H4 (cell line): Measurements from ENCODE around the gene TANC2. TPM values are rescaled to one million over a fixed set of nuclear protein-coding genes. Genes with fewer than 3 reads are reported as not detected.

Experiments used
- DNase-seq: peaks from one replicate; pipeline ENCODE4 v3.0.0-alpha.2; 2015; ENCODE audit warnings: low spot score
- total RNA-seq: library from RNA; depleted of rRNA; stranded (reverse); fragments of >200 nt; shearing (Covaris generic); gene quantifications from 2 replicates; pipeline ENCODE4 v1.2.3, GENCODE V29; 2014; rRNA removed

The TANC2 gene
- total RNA-seq, 1 experiment from 2014 or later = 3.8 TPM

DNA sequence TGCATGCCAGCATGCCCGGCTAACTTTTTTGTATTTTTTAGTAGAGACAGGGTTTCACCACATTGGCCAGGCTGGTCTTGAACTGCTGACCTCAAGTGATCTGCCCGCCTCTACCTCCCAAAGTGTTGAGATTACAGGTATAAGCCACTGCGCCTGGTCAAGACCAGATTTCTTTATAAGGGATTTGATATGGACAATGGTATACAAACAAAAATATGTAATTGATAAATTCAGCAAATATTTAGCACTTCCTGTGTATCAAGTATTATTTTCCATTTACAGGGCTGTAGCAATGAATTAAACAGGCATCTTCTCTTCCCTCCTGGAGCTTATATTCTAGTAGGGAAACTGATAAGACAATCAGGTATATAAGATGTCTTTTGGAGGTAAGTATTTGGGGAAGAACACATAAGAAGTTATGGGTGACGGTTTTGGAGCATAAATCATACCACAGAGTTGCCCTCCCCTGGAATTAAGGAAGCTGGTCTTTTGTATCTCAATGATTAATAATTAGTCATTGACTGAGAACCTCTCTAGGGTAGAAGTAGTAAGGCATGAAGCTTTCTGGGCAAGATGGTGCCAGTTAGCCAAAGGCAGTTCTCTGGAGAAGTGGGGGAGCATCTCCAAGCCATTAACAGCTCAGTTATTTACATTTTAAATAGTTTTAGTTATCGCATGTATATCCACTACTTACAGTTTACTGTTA lies 35.8 kb downstream of the TANC2 start:
- DNase-seq = no peak

DNA sequence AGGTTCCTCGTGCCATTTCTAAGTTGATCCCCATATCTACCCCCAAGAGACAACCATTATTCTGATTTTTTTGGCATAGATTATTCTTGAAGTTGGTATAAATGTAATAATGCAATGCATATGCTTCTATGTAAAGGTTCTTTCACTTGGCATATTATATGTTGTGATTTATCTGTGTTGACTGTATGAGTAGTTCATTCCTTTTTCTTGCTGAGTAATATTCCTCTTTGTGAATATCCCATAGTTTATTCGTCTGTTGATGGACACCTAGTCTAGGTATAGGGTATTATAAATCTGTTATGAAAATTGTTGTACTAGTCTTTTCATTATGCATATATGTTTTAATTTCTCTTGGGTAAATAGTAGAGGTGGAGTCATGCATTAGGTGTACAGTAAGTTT lies 36.6 kb downstream of the TANC2 start:
- DNase-seq = no peak

DNA sequence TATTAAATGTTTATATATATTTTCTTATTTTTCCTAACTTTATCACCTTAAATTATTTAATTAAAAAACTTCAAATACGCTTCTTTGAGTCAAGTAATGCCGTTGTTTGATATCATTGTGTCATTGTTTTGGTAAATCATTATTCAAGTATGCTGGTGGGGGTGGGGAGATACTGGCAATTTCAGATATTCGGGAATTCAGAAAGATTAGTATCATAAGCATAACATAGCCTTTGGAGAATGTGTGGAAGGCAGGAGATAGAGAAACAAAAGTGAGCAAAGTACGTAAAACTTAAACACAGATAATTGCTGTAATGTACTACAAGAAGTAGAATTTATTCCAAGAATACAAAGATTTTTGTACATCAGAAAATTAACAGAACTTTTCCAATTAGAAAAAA lies 49.8 kb downstream of the TANC2 start:
- DNase-seq = no peak

Other genes with a start within 250 kb of the TANC2 start
- not detected in 2 replicates for gene MARCHF10, start 157.9 kb upstream of the TANC2 start, total RNA-seq